ENCODE data around the gene HUWE1.

The HUWE1 gene

GRCh38 chrX:53599781-53600396 is 86.6 kb downstream of the HUWE1 start:
- no peaks in the 10 kb centered on the region for H3K27me3 ChIP-seq (ENCODE audit: low read depth, low read length)
- peaks cover 34 to 37% of the 10 kb centered on the region in 2 donors for H3K36me3 ChIP-seq (ENCODE audit: control insufficient read depth in 1 of 2, insufficient read depth in 2 of 2, low read length in 2 of 2)
- H3K4me1 ChIP-seq (ENCODE audit: control insufficient read depth in 1 of 2, insufficient read depth in 2 of 2, low read length in 2 of 2), result no peaks in the 10 kb centered on the region
- H3K27ac ChIP-seq (ENCODE audit: low read length), result no peak overlapping the region
- H3K4me3 ChIP-seq (ENCODE audit: low read depth in 1 of 2, low read length in 2 of 2), result no peak overlapping the region
- no peaks in the 10 kb centered on the region for H3K9me3 ChIP-seq (ENCODE audit: control insufficient read depth in 1 of 2, low read length in 2 of 2)

DNA sequence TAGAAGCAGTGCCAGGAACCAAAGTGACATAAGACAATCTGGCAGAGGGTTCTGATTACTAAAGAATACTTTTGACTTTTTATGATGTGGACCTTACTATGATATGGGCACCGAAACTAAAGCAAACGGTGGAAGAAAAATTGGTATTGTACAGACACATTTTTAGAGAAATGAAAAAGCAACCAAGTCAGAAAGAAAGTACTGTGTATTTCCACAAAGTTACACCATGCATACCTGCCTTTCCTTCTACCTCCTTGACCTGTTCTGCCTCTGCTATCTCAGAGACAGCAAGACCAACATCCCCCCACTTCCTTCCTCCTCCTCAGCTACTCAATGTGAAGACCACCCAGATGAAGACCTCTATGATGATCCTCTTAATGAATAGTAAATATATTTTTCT is 88.3 kb downstream of the HUWE1 start:
- no peaks in the 10 kb centered on the region for H3K4me1 ChIP-seq (ENCODE audit: control insufficient read depth in 1 of 2, insufficient read depth in 2 of 2, low read length in 2 of 2)
- no peaks in the 10 kb centered on the region for H3K9me3 ChIP-seq (ENCODE audit: control insufficient read depth in 1 of 2, low read length in 2 of 2)
- no peak overlapping the region for H3K4me3 ChIP-seq (ENCODE audit: low read depth in 1 of 2, low read length in 2 of 2)
- H3K36me3 ChIP-seq (ENCODE audit: control insufficient read depth in 1 of 2, insufficient read depth in 2 of 2, low read length in 2 of 2), result peaks cover 29 to 47% of the 10 kb centered on the region in 2 donors
- no peak overlapping the region for H3K27ac ChIP-seq (ENCODE audit: low read length)
- H3K27me3 ChIP-seq (ENCODE audit: low read depth, low read length), result no peaks in the 10 kb centered on the region

GRCh38 chrX:53595266-53595810 is 91.2 kb downstream of the HUWE1 start:
- H3K4me3 ChIP-seq (ENCODE audit: low read depth in 1 of 2, low read length in 2 of 2), result no peak overlapping the region
- no peak overlapping the region for H3K27ac ChIP-seq (ENCODE audit: low read length)
- no peaks in the 10 kb centered on the region for H3K27me3 ChIP-seq (ENCODE audit: low read depth, low read length)
- peaks cover 46 to 59% of the 10 kb centered on the region in 2 donors for H3K36me3 ChIP-seq (ENCODE audit: control insufficient read depth in 1 of 2, insufficient read depth in 2 of 2, low read length in 2 of 2)
- no peaks in the 10 kb centered on the region for H3K9me3 ChIP-seq (ENCODE audit: control insufficient read depth in 1 of 2, low read length in 2 of 2)
- no peaks in the 10 kb centered on the region for H3K4me1 ChIP-seq (ENCODE audit: control insufficient read depth in 1 of 2, insufficient read depth in 2 of 2, low read length in 2 of 2)

- Histone ChIP-seq H3K27ac (ENCODE audit: low read length) (no peak overlapping the region), H3K4me1 (ENCODE audit: control insufficient read depth in 1 of 2, insufficient read depth in 2 of 2, low read length in 2 of 2) (no peaks in the 10 kb centered on the region), H3K9me3 (ENCODE audit: control insufficient read depth in 1 of 2, low read length in 2 of 2) (no peaks in the 10 kb centered on the region), H3K27me3 (ENCODE audit: low read depth, low read length) (no peaks in the 10 kb centered on the region), H3K4me3 (ENCODE audit: low read depth in 1 of 2, low read length in 2 of 2) (no peak overlapping the region), H3K36me3 (ENCODE audit: control insufficient read depth in 1 of 2, insufficient read depth in 2 of 2, low read length in 2 of 2) (peaks cover 47 to 60% of the 10 kb centered on the region in 2 donors)
These were observed 92.2 kb downstream of the HUWE1 start for GRCh38 chrX:53594354-53594753.

- Histone ChIP-seq H3K9me3 (ENCODE audit: control insufficient read depth in 1 of 2, low read length in 2 of 2) (no peaks in the 10 kb centered on the region), H3K4me3 (ENCODE audit: low read depth in 1 of 2, low read length in 2 of 2) (no peak overlapping the region), H3K36me3 (ENCODE audit: control insufficient read depth in 1 of 2, insufficient read depth in 2 of 2, low read length in 2 of 2) (peaks cover 87% of the 10 kb centered on the region in 2 donors), H3K4me1 (ENCODE audit: control insufficient read depth in 1 of 2, insufficient read depth in 2 of 2, low read length in 2 of 2) (no peaks in the 10 kb centered on the region), H3K27ac (ENCODE audit: low read length) (no peak overlapping the region), H3K27me3 (ENCODE audit: low read depth, low read length) (no peaks in the 10 kb centered on the region)
These were observed 98.6 kb downstream of the HUWE1 start for GRCh38 chrX:53587795-53588420.

GRCh38 chrX:53584891-53585290 is 101.6 kb downstream of the HUWE1 start:
- Histone ChIP-seq H3K27ac (ENCODE audit: low read length) (no peak overlapping the region), H3K4me1 (ENCODE audit: control insufficient read depth in 1 of 2, insufficient read depth in 2 of 2, low read length in 2 of 2) (no peaks in the 10 kb centered on the region), H3K36me3 (ENCODE audit: control insufficient read depth in 1 of 2, insufficient read depth in 2 of 2, low read length in 2 of 2) (peaks cover 70 to 72% of the 10 kb centered on the region in 2 donors), H3K9me3 (ENCODE audit: control insufficient read depth in 1 of 2, low read length in 2 of 2) (no peaks in the 10 kb centered on the region), H3K4me3 (ENCODE audit: low read depth in 1 of 2, low read length in 2 of 2) (no peak overlapping the region), H3K27me3 (ENCODE audit: low read depth, low read length) (no peaks in the 10 kb centered on the region)

DNA sequence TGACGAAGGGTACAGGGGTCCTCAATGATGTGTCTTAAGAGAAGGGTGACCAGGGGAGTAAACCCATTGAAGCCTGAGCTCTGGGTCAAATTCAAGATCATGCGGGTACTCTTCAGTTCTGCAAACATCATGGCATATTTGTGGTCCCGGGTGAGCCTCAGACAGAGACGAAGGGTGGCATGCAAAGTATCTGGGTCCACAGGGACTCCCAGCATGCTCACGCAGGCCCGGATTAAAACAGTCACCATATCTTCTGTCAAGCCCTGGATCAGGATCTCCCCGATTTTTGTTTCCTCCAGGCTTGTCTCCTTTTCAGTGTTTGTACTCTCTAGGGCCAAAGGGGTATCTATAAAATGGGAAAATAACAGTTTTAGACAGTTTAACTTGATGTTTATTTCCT is 102.9 kb downstream of the HUWE1 start:
- Histone ChIP-seq H3K4me1 (ENCODE audit: control insufficient read depth in 1 of 2, insufficient read depth in 2 of 2, low read length in 2 of 2) (no peaks in the 10 kb centered on the region), H3K27ac (ENCODE audit: low read length) (no peak overlapping the region), H3K27me3 (ENCODE audit: low read depth, low read length) (no peaks in the 10 kb centered on the region), H3K36me3 (ENCODE audit: control insufficient read depth in 1 of 2, insufficient read depth in 2 of 2, low read length in 2 of 2) (peaks cover 58% of the 10 kb centered on the region in 2 donors), H3K4me3 (ENCODE audit: low read depth in 1 of 2, low read length in 2 of 2) (no peak overlapping the region), H3K9me3 (ENCODE audit: control insufficient read depth in 1 of 2, low read length in 2 of 2) (no peaks in the 10 kb centered on the region)

GRCh38 chrX:53580742-53581504 is 105.6 kb downstream of the HUWE1 start:
- no peaks in the 10 kb centered on the region for H3K9me3 ChIP-seq (ENCODE audit: control insufficient read depth in 1 of 2, low read length in 2 of 2)
- H3K27ac ChIP-seq (ENCODE audit: low read length), result no peak overlapping the region
- no peak overlapping the region for H3K4me3 ChIP-seq (ENCODE audit: low read depth in 1 of 2, low read length in 2 of 2)
- no peaks in the 10 kb centered on the region for H3K4me1 ChIP-seq (ENCODE audit: control insufficient read depth in 1 of 2, insufficient read depth in 2 of 2, low read length in 2 of 2)
- H3K27me3 ChIP-seq (ENCODE audit: low read depth, low read length), result no peaks in the 10 kb centered on the region
- peaks cover 46 to 47% of the 10 kb centered on the region in 2 donors for H3K36me3 ChIP-seq (ENCODE audit: control insufficient read depth in 1 of 2, insufficient read depth in 2 of 2, low read length in 2 of 2)

GRCh38 chrX:53571494-53571893 is 115.0 kb downstream of the HUWE1 start:
- Histone ChIP-seq H3K36me3 (ENCODE audit: control insufficient read depth in 1 of 2, insufficient read depth in 2 of 2, low read length in 2 of 2) (peaks cover 52 to 62% of the 10 kb centered on the region in 2 donors), H3K27me3 (ENCODE audit: low read depth, low read length) (no peaks in the 10 kb centered on the region), H3K4me3 (ENCODE audit: low read depth in 1 of 2, low read length in 2 of 2) (no peak overlapping the region), H3K4me1 (ENCODE audit: control insufficient read depth in 1 of 2, insufficient read depth in 2 of 2, low read length in 2 of 2) (no peaks in the 10 kb centered on the region), H3K27ac (ENCODE audit: low read length) (no peak overlapping the region), H3K9me3 (ENCODE audit: control insufficient read depth in 1 of 2, low read length in 2 of 2) (no peaks in the 10 kb centered on the region)

- peaks cover 77 to 80% of the 10 kb centered on the region in 2 donors for H3K36me3 ChIP-seq (ENCODE audit: control insufficient read depth in 1 of 2, insufficient read depth in 2 of 2, low read length in 2 of 2)
- no peaks in the 10 kb centered on the region for H3K4me1 ChIP-seq (ENCODE audit: control insufficient read depth in 1 of 2, insufficient read depth in 2 of 2, low read length in 2 of 2)
- no peaks in the 10 kb centered on the region for H3K9me3 ChIP-seq (ENCODE audit: control insufficient read depth in 1 of 2, low read length in 2 of 2)
- H3K4me3 ChIP-seq (ENCODE audit: low read depth in 1 of 2, low read length in 2 of 2), result no peak overlapping the region
- no peaks in the 10 kb centered on the region for H3K27me3 ChIP-seq (ENCODE audit: low read depth, low read length)
- H3K27ac ChIP-seq (ENCODE audit: low read length), result no peak overlapping the region
These were observed 123.2 kb downstream of the HUWE1 start for GRCh38 chrX:53563324-53563723.

GRCh38 chrX:53561912-53562311 is 124.6 kb downstream of the HUWE1 start:
- H3K27ac ChIP-seq (ENCODE audit: low read length), result no peak overlapping the region
- no peak overlapping the region for H3K4me3 ChIP-seq (ENCODE audit: low read depth in 1 of 2, low read length in 2 of 2)
- no peaks in the 10 kb centered on the region for H3K27me3 ChIP-seq (ENCODE audit: low read depth, low read length)
- peaks cover 83 to 90% of the 10 kb centered on the region in 2 donors for H3K36me3 ChIP-seq (ENCODE audit: control insufficient read depth in 1 of 2, insufficient read depth in 2 of 2, low read length in 2 of 2)
- H3K9me3 ChIP-seq (ENCODE audit: control insufficient read depth in 1 of 2, low read length in 2 of 2), result no peaks in the 10 kb centered on the region
- H3K4me1 ChIP-seq (ENCODE audit: control insufficient read depth in 1 of 2, insufficient read depth in 2 of 2, low read length in 2 of 2), result no peaks in the 10 kb centered on the region
